Stimulated activated CD4-positive, alpha-beta T cell treated with anti-CD3 and anti-CD28 coated beads, Interleukin-2, amount 100 ng/mL, for 24 hours (primary cell): ENCODE measurements around the gene ZNF524.
A peak's percentile ranks its signal among the peaks of the same experiment; 100 is the strongest.

Experiments
- DNase-seq, 2 donors: peaks; one replicate each; pipeline ENCODE4 v3.0.0-alpha.2; 2020

Gene ZNF524

GRCh38 chr19:55603115-55603514 is 3.0 kb downstream of the ZNF524 start:
- DNase-seq = no peak

DNA sequence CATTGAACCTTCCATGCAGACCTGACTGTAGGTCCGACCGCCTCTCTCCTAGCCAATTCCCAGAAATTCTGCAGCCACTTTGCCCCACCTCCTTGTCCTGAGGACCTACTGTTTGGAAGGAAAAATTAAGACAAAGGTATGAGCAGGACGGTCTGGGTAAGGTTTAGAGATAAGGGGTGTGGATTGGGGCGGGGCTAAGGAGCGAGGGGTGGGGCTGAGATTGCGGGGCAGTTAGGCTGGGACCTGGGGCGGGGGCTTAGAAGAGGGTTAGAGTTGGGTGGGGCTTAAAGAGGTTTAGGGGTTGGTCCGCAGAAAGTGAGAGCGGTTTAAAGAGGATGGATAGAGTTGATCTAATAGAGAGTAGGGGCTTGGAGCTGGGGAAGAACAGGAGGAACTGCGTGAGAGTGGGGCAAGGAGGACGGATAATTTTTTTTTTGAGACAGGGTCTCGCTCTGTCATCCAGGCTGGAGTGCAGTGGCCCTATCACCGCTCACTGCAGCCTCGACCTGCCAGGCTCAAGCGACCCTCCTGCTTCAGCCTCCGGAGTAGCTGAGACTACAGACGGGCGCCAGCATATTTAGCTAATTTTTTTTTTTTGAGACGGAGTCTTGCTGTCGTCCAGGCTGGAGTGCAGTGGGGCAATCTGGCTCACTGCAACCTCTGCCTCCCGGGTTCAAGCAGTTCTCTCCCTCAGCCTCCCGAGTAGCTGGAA is 3.6 kb downstream of the ZNF524 start:
- peak in 1 of 2 donors; percentile 21 for DNase-seq

DNA sequence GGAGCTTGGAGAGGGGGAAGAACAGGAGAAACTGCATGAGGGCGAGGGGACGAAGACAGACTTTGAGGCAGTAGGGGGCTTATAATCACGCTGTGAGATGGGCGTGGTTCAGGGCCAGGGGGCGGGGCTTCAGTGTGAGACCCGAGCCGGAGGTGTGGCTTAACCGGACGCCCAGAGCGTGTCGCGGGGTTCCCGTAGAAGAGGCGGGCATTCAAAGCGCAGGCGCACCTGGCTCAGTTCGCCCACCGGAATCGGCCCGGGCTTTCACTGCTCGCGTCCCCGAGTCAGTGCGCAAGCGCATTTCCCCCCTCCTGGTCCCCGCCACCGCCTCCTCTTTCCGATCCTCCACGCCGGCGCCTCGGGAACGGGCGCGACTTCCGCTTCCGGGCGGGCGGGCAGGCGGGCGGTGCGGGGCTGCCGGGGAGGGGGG is 5.1 kb downstream of the ZNF524 start:
- peak; percentile 99 for DNase-seq

DNA sequence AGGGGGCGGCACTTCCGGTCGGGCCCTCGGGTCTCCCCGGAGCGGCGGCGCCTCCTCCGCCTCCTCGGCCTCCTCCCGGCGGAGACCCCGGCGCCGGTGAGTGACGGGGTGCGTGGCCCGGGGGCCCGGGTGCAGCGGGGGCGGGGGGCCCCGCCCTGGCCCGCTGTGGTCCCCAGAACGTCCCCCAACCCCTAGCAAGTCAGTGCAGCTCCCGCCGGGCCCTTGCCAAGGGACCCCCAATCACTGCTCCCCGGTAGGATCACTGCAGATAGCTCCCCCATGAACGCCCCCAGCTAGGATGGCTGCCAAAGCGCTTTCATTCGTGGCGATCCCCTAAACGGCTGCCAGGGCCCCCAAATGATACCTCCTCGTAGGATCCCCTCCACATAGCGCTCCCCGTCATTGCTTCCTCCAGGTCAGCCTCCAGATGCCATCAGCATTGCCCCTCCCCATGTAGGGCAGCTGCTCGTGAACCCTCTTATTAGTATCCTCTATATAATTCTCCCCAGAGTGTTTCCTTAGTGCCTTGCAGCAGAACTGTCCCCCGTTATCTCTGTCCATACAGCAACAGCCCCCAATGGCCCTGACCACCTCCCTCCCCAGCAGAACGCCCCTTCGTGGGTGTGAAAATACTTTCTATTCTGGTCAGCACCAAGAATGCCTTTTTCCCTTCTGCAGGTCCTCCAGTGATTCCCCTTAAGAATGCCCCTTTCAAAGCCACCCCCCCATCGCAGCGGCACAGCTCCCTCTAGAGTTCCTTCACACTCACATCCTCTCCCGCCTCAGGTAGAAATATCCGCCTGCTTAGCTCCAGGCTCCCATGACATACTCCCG is 5.8 kb downstream of the ZNF524 start, which contains the start of gene ZNF865:
Gene ZNF865, plus strand, starts transcription at position 11 of the 834 bp plus-strand sequence. CDS start 7,972 bp downstream, outside the sequence.
- peak; percentile 71 to 77 for DNase-seq

DNA sequence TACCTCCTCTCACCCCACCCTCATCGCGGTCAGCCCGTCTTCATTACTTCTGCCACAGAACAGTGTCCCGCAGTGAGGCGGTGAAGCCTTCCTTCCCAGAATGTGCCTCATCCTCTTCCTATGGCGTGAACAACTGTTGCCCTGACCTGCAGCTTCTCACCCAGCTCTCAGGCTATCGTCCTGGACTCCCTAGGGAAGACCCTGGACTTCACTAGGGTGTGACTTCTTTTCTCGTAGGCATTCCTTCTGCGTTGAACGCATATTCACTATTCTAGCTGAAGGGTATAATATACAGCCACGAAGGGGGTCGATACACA is 6.3 kb downstream of the ZNF524 start:
- no peak for DNase-seq

- DNase-seq = no peak
These were observed 6.7 kb downstream of the ZNF524 start for GRCh38 chr19:55606817-55607216.

DNA sequence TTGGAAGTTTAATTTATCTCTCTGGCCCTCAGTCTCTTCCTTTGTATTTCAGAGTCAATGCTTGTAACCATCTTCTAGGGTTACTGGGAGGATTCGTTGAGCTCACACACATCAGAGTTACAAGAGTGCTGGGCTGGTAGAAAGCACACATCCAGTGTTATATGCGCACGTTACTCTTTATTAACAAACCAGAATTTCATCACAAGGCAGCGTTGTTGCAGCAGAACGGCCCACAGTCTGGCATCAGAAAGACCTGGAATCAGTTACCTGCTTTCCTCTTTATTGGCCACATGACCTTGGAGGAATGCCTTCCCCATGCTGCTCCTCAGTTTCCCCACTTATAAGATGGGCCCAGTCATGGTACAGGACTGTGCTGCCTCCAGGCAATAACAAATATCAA is 9.2 kb downstream of the ZNF524 start:
- DNase-seq = no peak

- no peak for DNase-seq
These were observed 11.4 kb downstream of the ZNF524 start for GRCh38 chr19:55611300-55611982.

- no peak for DNase-seq
These were observed 12.0 kb downstream of the ZNF524 start for GRCh38 chr19:55611983-55612645.

DNA sequence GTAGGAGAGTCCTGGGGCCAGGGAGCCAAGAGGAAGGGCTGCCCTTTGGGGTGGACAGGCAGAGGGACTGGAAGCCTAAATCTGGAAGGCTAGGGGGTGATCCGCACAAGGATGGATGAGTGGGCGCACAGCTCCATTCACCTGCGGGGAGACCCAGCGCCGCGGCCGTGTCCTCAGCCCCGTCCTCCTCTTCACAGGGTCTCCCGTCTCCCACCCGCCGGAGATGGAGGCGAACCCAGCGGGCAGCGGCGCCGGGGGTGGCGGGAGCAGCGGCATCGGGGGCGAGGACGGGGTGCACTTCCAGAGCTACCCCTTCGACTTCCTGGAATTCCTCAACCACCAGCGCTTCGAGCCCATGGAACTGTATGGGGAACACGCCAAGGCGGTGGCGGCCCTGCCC is 13.3 kb downstream of the ZNF524 start:
- DNase-seq = no peak

DNA sequence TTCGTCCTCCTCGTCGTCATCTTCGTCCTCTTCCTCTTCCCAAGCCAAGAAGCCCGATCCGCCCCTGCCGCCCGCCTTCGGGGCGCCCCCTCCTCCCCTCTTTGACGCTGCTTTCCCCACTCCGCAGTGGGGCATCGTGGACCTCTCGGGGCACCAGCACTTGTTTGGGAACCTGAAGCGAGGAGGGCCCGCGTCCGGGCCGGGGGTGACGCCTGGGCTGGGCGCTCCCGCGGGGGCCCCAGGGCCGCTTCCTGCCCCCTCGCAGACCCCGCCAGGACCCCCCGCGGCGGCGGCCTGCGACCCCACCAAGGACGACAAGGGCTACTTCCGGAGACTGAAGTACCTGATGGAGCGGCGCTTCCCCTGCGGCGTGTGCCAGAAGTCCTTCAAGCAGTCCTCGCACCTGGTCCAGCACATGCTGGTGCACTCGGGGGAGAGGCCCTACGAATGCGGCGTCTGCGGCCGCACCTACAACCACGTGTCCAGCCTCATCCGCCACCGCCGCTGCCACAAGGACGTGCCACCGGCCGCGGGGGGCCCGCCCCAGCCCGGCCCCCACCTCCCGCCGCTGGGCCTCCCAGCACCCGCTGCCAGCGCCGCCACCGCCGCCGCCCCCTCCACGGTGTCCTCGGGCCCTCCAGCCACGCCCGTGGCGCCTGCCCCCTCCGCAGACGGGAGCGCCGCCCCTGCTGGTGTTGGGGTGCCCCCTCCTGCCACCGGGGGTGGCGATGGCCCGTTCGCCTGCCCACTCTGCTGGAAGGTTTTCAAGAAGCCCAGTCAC is 14.0 kb downstream of the ZNF524 start:
- no peak for DNase-seq

DNA sequence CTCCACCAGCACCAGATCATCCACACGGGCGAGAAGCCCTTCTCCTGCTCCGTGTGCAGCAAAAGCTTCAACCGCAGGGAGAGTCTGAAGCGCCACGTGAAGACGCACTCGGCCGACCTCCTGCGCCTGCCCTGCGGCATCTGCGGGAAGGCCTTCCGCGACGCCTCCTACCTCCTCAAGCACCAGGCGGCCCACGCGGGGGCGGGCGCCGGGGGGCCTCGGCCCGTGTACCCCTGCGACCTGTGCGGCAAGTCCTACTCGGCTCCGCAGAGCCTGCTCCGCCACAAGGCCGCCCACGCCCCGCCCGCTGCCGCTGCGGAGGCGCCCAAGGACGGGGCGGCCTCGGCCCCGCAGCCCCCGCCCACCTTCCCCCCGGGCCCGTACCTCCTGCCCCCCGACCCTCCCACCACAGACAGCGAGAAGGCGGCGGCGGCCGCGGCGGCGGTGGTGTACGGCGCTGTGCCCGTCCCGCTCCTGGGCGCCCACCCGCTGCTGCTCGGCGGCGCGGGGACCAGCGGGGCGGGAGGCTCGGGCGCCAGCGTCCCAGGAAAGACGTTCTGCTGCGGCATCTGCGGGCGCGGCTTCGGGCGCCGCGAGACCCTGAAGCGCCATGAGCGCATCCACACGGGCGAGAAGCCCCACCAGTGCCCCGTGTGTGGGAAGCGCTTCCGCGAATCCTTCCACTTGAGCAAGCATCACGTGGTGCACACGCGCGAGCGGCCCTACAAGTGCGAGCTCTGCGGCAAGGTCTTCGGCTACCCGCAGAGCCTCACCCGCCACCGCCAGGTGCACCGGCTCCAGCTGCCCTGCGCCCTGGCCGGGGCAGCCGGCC is 14.8 kb downstream of the ZNF524 start:
- DNase-seq = no peak

DNA sequence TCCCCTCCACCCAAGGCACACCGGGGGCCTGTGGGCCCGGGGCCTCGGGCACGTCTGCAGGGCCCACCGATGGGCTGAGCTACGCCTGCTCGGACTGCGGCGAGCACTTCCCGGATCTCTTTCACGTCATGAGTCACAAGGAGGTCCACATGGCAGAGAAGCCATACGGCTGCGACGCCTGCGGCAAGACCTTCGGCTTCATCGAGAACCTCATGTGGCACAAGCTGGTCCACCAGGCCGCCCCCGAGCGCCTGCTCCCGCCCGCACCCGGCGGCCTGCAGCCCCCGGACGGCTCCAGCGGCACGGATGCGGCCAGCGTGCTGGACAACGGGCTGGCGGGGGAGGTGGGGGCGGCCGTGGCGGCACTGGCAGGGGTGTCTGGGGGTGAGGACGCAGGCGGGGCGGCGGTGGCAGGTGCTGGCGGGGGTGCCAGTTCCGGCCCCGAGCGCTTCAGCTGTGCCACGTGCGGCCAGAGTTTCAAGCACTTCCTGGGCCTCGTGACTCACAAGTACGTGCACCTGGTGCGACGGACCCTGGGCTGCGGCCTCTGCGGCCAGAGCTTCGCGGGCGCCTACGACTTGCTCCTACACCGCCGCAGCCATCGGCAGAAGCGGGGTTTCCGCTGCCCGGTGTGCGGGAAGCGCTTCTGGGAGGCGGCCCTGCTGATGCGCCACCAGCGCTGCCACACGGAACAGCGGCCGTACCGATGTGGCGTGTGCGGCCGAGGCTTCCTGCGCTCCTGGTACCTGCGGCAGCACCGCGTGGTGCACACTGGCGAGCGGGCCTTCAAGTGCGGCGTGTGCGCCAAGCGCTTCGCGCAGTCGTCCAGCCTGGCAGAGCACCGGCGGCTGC is 15.7 kb downstream of the ZNF524 start:
- no peak for DNase-seq

DNA sequence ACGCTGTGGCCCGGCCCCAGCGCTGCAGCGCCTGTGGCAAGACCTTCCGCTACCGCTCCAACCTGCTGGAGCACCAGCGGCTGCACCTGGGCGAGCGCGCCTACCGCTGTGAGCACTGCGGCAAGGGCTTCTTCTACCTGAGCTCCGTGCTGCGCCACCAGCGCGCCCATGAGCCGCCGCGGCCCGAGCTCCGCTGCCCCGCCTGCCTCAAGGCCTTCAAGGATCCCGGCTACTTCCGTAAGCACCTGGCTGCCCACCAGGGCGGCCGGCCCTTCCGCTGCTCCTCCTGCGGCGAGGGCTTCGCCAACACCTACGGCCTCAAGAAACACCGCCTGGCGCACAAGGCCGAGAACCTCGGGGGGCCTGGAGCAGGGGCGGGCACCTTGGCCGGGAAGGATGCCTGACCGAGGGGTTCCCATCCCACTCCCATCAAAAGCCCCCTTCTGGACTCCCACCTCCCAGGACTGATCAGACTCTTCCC is 16.3 kb downstream of the ZNF524 start:
- no peak for DNase-seq

DNA sequence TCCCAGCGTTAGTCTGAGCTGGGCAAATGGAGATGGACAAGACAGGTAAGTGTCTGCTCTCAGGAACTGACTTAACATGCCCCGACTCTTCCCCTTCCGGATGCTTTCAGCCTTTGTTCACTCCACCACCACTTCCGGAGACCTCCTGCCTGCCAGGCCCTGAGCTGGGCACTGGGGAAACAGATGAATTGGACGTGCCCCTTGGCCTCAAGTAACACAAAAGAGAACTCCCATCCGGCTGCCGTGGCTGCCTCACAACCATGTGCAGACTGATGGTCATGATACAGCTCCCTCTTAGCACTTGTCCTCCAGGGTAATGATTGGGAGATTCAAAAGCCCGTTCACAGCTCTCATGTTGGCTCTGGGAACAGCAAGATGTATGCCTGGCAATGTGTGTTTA is 17.3 kb downstream of the ZNF524 start:
- DNase-seq = no peak

GRCh38 chr19:55618426-55618825 is 18.3 kb downstream of the ZNF524 start:
- DNase-seq = no peak

- DNase-seq = no peak
These were observed 19.2 kb downstream of the ZNF524 start for GRCh38 chr19:55619286-55619685.

DNA sequence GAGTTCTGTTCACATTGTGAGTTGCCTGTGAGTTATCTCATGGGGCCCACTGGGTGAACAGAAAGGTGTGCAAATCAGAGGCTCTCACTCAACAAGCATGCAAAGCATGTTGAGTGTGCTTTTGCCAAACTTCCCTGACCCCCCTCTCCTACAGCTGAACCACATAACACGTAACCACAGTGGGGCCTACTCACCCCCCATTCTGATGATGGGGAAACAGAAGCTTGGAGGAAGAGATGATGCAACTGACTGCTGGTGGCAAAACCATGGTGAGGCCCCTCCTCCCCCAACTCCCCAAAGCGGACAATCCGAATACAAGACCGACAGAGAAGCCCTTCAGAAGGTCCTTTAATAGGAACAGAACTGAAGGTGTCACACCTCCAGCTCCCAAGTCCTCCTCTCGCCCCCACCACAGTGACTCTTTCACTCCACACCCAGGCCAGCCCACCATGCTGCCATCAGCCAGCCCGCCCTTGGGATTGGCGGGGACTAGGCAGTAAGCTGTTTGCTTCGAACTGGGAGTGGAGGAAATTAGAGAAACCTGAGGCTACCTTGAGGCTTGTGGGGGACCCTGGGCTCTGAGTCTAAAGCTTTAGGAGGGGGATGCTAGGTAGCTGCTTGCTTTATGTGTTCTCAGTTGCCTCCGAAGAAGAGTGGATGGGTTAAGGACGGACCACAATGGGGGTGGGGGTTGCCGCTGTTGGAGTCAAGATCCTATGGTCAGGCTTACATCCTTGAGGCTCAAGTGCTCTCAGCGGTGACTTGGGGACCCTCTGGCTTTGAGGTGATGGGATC is 20.5 kb downstream of the ZNF524 start:
- no peak for DNase-seq

DNA sequence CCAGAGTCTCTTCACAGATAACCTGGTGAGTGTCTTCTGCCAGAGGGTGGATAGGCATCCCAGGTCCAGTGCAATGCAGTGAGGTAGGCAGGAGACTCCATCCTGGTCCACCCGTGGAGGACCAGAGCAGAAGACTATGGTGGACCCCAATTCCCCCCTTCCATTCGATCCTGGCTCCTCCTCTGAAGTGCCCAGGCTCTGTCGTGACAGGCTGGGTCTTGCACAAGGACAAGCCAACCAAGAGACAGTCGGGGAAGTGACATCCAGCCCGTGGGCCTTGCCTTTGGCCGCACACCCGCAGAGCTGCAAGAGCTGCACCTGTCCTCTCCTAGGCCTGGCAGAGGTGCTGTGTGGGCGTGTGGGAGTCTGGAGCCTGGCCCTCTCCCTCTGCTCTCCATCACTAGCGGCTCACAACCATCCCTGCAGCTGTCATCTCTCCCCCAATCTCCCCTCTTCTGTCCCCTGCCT is 21.2 kb downstream of the ZNF524 start:
- DNase-seq = no peak
